ENCODE data around the gene TMEM132C.
"Not testable (repeated sequence)": the region's sequence is repeated elsewhere in the genome, so short reads cannot be mapped to it uniquely, and the experiment has no call there.

The TMEM132C gene

GRCh38 chr12:128604219-128604618, 337.2 kb downstream of the TMEM132C start:
- WGBS (ENCODE audit: insufficient coverage) = 85% methylated on average over 1 of the region's 1 CpG
- H3K4me3 ChIP-seq (ENCODE audit: control insufficient read depth in 1 of 7, extremely low read depth in 1 of 7, insufficient read depth in 4 of 7, low read depth in 2 of 7, low read length in 6 of 7); H3K4me1 ChIP-seq (ENCODE audit: control extremely low read depth in 1 of 4, control insufficient read depth in 4 of 4, insufficient read depth in 4 of 4, low read length in 3 of 4); POLR2A ChIA-PET; DNase-seq; H3K27me3 ChIP-seq (replicated peaks in 2 of 5; ENCODE audit: control insufficient read depth in 4 of 5, insufficient read depth in 5 of 5, low read length in 4 of 5); H3K27ac ChIP-seq (ENCODE audit: insufficient read depth in 1 of 2, low read depth in 1 of 2, low read length in 2 of 2, poor library complexity in 1 of 2, severe bottlenecking in 2 of 2); H3K36me3 ChIP-seq (ENCODE audit: control insufficient read depth in 4 of 4, insufficient read depth in 4 of 4, low read length in 3 of 4); H3K9me3 ChIP-seq (ENCODE audit: control extremely low read depth in 1 of 5, control insufficient read depth in 4 of 5, insufficient read depth in 2 of 5, low read depth in 1 of 5, low read length in 4 of 5); CTCF ChIA-PET: not testable (repeated sequence)

- DNase-seq = no peak
- H3K27me3 ChIP-seq (replicated peaks in 2 of 5; ENCODE audit: control insufficient read depth in 4 of 5, insufficient read depth in 5 of 5, low read length in 4 of 5) = no peaks in the 10 kb centered on the region
- WGBS (ENCODE audit: insufficient coverage) = 77% methylated on average over 4 of the region's 4 CpGs
- no peak overlapping the region for H3K4me3 ChIP-seq (ENCODE audit: control insufficient read depth in 1 of 7, extremely low read depth in 1 of 7, insufficient read depth in 4 of 7, low read depth in 2 of 7, low read length in 6 of 7)
- ChIA-PET CTCF (no interaction called here), POLR2A (no interaction called here)
- no peak overlapping the region for H3K27ac ChIP-seq (ENCODE audit: insufficient read depth in 1 of 2, low read depth in 1 of 2, low read length in 2 of 2, poor library complexity in 1 of 2, severe bottlenecking in 2 of 2)
- no peaks in the 10 kb centered on the region for H3K9me3 ChIP-seq (ENCODE audit: control extremely low read depth in 1 of 5, control insufficient read depth in 4 of 5, insufficient read depth in 2 of 5, low read depth in 1 of 5, low read length in 4 of 5)
- no peaks in the 10 kb centered on the region for H3K4me1 ChIP-seq (ENCODE audit: control extremely low read depth in 1 of 4, control insufficient read depth in 4 of 4, insufficient read depth in 4 of 4, low read length in 3 of 4)
- H3K36me3 ChIP-seq (ENCODE audit: control insufficient read depth in 4 of 4, insufficient read depth in 4 of 4, low read length in 3 of 4) = no peaks in the 10 kb centered on the region
Observed at GRCh38 chr12:128606051-128606450, 339.1 kb downstream of the TMEM132C start.

- no peak for DNase-seq
- POLR2A ChIA-PET = no interaction called here
- 93% methylated on average over 2 of the region's 3 CpGs for WGBS (ENCODE audit: insufficient coverage)
Observed at GRCh38 chr12:128606538-128606937, 339.6 kb downstream of the TMEM132C start.

GRCh38 chr12:128606970-128607369, 340.0 kb downstream of the TMEM132C start:
- CTCF ChIA-PET = no interaction called here
- H3K4me3 ChIP-seq (ENCODE audit: control insufficient read depth in 1 of 7, extremely low read depth in 1 of 7, insufficient read depth in 4 of 7, low read depth in 2 of 7, low read length in 6 of 7) = no peak overlapping the region
- H3K36me3 ChIP-seq (ENCODE audit: control insufficient read depth in 4 of 4, insufficient read depth in 4 of 4, low read length in 3 of 4) = no peaks in the 10 kb centered on the region
- no peaks in the 10 kb centered on the region for H3K27me3 ChIP-seq (replicated peaks in 2 of 5; ENCODE audit: control insufficient read depth in 4 of 5, insufficient read depth in 5 of 5, low read length in 4 of 5)
- 89% methylated on average over 4 of the region's 4 CpGs for WGBS (ENCODE audit: insufficient coverage)
- H3K4me1 ChIP-seq (ENCODE audit: control extremely low read depth in 1 of 4, control insufficient read depth in 4 of 4, insufficient read depth in 4 of 4, low read length in 3 of 4) = no peaks in the 10 kb centered on the region
- no peak overlapping the region for H3K27ac ChIP-seq (ENCODE audit: insufficient read depth in 1 of 2, low read depth in 1 of 2, low read length in 2 of 2, poor library complexity in 1 of 2, severe bottlenecking in 2 of 2)
- POLR2A ChIA-PET = no interaction called here
- DNase-seq = no peak
- no peaks in the 10 kb centered on the region for H3K9me3 ChIP-seq (ENCODE audit: control extremely low read depth in 1 of 5, control insufficient read depth in 4 of 5, insufficient read depth in 2 of 5, low read depth in 1 of 5, low read length in 4 of 5)

More at GRCh38 chr12:128606538-128606937, 339.6 kb downstream of the TMEM132C start:
- no peak overlapping the region for H3K4me3 ChIP-seq (ENCODE audit: control insufficient read depth in 1 of 7, extremely low read depth in 1 of 7, insufficient read depth in 4 of 7, low read depth in 2 of 7, low read length in 6 of 7)
- CTCF ChIA-PET = no interaction called here
- H3K27ac ChIP-seq (ENCODE audit: insufficient read depth in 1 of 2, low read depth in 1 of 2, low read length in 2 of 2, poor library complexity in 1 of 2, severe bottlenecking in 2 of 2) = no peak overlapping the region
- no peaks in the 10 kb centered on the region for H3K4me1 ChIP-seq (ENCODE audit: control extremely low read depth in 1 of 4, control insufficient read depth in 4 of 4, insufficient read depth in 4 of 4, low read length in 3 of 4)
- no peaks in the 10 kb centered on the region for H3K27me3 ChIP-seq (replicated peaks in 2 of 5; ENCODE audit: control insufficient read depth in 4 of 5, insufficient read depth in 5 of 5, low read length in 4 of 5)
- H3K9me3 ChIP-seq (ENCODE audit: control extremely low read depth in 1 of 5, control insufficient read depth in 4 of 5, insufficient read depth in 2 of 5, low read depth in 1 of 5, low read length in 4 of 5) = no peaks in the 10 kb centered on the region
- H3K36me3 ChIP-seq (ENCODE audit: control insufficient read depth in 4 of 4, insufficient read depth in 4 of 4, low read length in 3 of 4) = no peaks in the 10 kb centered on the region

- WGBS (ENCODE audit: insufficient coverage) = 77% methylated on average over 4 of the region's 4 CpGs
- CTCF ChIA-PET = no interaction called here
Observed at GRCh38 chr12:128607641-128608040, 340.7 kb downstream of the TMEM132C start.

GRCh38 chr12:128609861-128610260, 342.9 kb downstream of the TMEM132C start:
- Histone ChIP-seq H3K9me3 (ENCODE audit: control extremely low read depth in 1 of 5, control insufficient read depth in 4 of 5, insufficient read depth in 2 of 5, low read depth in 1 of 5, low read length in 4 of 5) (no peaks in the 10 kb centered on the region), H3K27me3 (replicated peaks in 2 of 5; ENCODE audit: control insufficient read depth in 4 of 5, insufficient read depth in 5 of 5, low read length in 4 of 5) (peaks cover 0 to 2% (median 0%) of the 10 kb centered on the region in 5 experiments), H3K4me3 (ENCODE audit: control insufficient read depth in 1 of 7, extremely low read depth in 1 of 7, insufficient read depth in 4 of 7, low read depth in 2 of 7, low read length in 6 of 7) (no peak overlapping the region), H3K36me3 (ENCODE audit: control insufficient read depth in 4 of 4, insufficient read depth in 4 of 4, low read length in 3 of 4) (no peaks in the 10 kb centered on the region), H3K4me1 (ENCODE audit: control extremely low read depth in 1 of 4, control insufficient read depth in 4 of 4, insufficient read depth in 4 of 4, low read length in 3 of 4) (no peaks in the 10 kb centered on the region), H3K27ac (ENCODE audit: insufficient read depth in 1 of 2, low read depth in 1 of 2, low read length in 2 of 2, poor library complexity in 1 of 2, severe bottlenecking in 2 of 2) (no peak overlapping the region)
- no peak for DNase-seq
- POLR2A ChIA-PET = no interaction called here
- WGBS (ENCODE audit: insufficient coverage) = 100% methylated on average over 1 of the region's 2 CpGs
- CTCF ChIA-PET = no interaction called here

More at GRCh38 chr12:128607641-128608040, 340.7 kb downstream of the TMEM132C start:
- no peak for DNase-seq
- Histone ChIP-seq H3K9me3 (ENCODE audit: control extremely low read depth in 1 of 5, control insufficient read depth in 4 of 5, insufficient read depth in 2 of 5, low read depth in 1 of 5, low read length in 4 of 5) (no peaks in the 10 kb centered on the region), H3K4me3 (ENCODE audit: control insufficient read depth in 1 of 7, extremely low read depth in 1 of 7, insufficient read depth in 4 of 7, low read depth in 2 of 7, low read length in 6 of 7) (no peak overlapping the region), H3K27ac (ENCODE audit: insufficient read depth in 1 of 2, low read depth in 1 of 2, low read length in 2 of 2, poor library complexity in 1 of 2, severe bottlenecking in 2 of 2) (no peak overlapping the region), H3K4me1 (ENCODE audit: control extremely low read depth in 1 of 4, control insufficient read depth in 4 of 4, insufficient read depth in 4 of 4, low read length in 3 of 4) (no peaks in the 10 kb centered on the region), H3K36me3 (ENCODE audit: control insufficient read depth in 4 of 4, insufficient read depth in 4 of 4, low read length in 3 of 4) (no peaks in the 10 kb centered on the region), H3K27me3 (replicated peaks in 2 of 5; ENCODE audit: control insufficient read depth in 4 of 5, insufficient read depth in 5 of 5, low read length in 4 of 5) (no peaks in the 10 kb centered on the region)
- POLR2A ChIA-PET = no interaction called here

GRCh38 chr12:128611736-128612135, 344.8 kb downstream of the TMEM132C start:
- no peaks in the 10 kb centered on the region for H3K36me3 ChIP-seq (ENCODE audit: control insufficient read depth in 4 of 4, insufficient read depth in 4 of 4, low read length in 3 of 4)
- no peaks in the 10 kb centered on the region for H3K4me1 ChIP-seq (ENCODE audit: control extremely low read depth in 1 of 4, control insufficient read depth in 4 of 4, insufficient read depth in 4 of 4, low read length in 3 of 4)
- H3K27me3 ChIP-seq (replicated peaks in 2 of 5; ENCODE audit: control insufficient read depth in 4 of 5, insufficient read depth in 5 of 5, low read length in 4 of 5) = peaks cover 0 to 2% (median 0%) of the 10 kb centered on the region in 5 experiments
- H3K9me3 ChIP-seq (ENCODE audit: control extremely low read depth in 1 of 5, control insufficient read depth in 4 of 5, insufficient read depth in 2 of 5, low read depth in 1 of 5, low read length in 4 of 5) = no peaks in the 10 kb centered on the region
- DNase-seq = no peak
- WGBS (ENCODE audit: insufficient coverage) = 93% methylated on average over 4 of the region's 6 CpGs
- CTCF ChIA-PET = no interaction called here
- POLR2A ChIA-PET = no interaction called here
- no peak overlapping the region for H3K27ac ChIP-seq (ENCODE audit: insufficient read depth in 1 of 2, low read depth in 1 of 2, low read length in 2 of 2, poor library complexity in 1 of 2, severe bottlenecking in 2 of 2)
- no peak overlapping the region for H3K4me3 ChIP-seq (ENCODE audit: control insufficient read depth in 1 of 7, extremely low read depth in 1 of 7, insufficient read depth in 4 of 7, low read depth in 2 of 7, low read length in 6 of 7)
